Measurements from ENCODE around the gene SSH2.

- TF ChIP-seq CTCF (IDR thresholded peaks at IDR 0.05; ENCODE audit: low read length) (no peak), EZH2 (optimal IDR thresholded peaks at IDR 0.05; ENCODE audit: low read depth, low read length) (no peak), EZH2phosphoT487 (IDR thresholded peaks at IDR 0.05; ENCODE audit: low read length) (no peak)
These were observed 18.6 kb upstream of the SSH2 start for GRCh38 chr17:29948448-29949215.
